Forelimb muscle (tissue), 1 donor: Measurements from ENCODE around the gene UTF1. TPM values are rescaled to one million over a fixed set of nuclear protein-coding genes. Genes with fewer than 3 reads are reported as not detected.

Experiments used
- DNase-seq: peaks from one replicate; pipeline ENCODE4 v3.0.0-alpha.2; 2013; ENCODE audit warnings: low read depth
- polyA plus RNA-seq: library from polyadenylated mRNA; unstranded; fragments of 120-200 nt; gene quantifications from one replicate; pipeline ENCODE4 v1.2.1, GENCODE V29; 2013; ENCODE audit not compliant: insufficient read length

Gene UTF1
- polyA plus RNA-seq, 1 donor: not detected

GRCh38 chr10:133247681-133248333 lies 17.8 kb downstream of the UTF1 start:
- DNase-seq: no peak

GRCh38 chr10:133248334-133248715 lies 18.3 kb downstream of the UTF1 start:
- DNase-seq: no peak

GRCh38 chr10:133249094-133249780 lies 19.2 kb downstream of the UTF1 start:
- no peak for DNase-seq

- DNase-seq: no peak
Observed at GRCh38 chr10:133249975-133250754, 20.1 kb downstream of the UTF1 start.

GRCh38 chr10:133251388-133252222 lies 21.6 kb downstream of the UTF1 start:
- DNase-seq: no peak

- no peak for DNase-seq
Observed at GRCh38 chr10:133252223-133252552, 22.2 kb downstream of the UTF1 start.

GRCh38 chr10:133253361-133253955 lies 23.4 kb downstream of the UTF1 start:
- DNase-seq: no peak

- no peak for DNase-seq
Observed at GRCh38 chr10:133254421-133255120, 24.6 kb downstream of the UTF1 start.

- no peak for DNase-seq
Observed at GRCh38 chr10:133255323-133255722, 25.3 kb downstream of the UTF1 start.

GRCh38 chr10:133257489-133258065 lies 27.6 kb downstream of the UTF1 start:
- DNase-seq: no peak

- no peak for DNase-seq
Observed at GRCh38 chr10:133258066-133258817, 28.2 kb downstream of the UTF1 start.

- peak; percentile 29 for DNase-seq
Observed at GRCh38 chr10:133258818-133259601, 29.0 kb downstream of the UTF1 start.

- DNase-seq: no peak
Observed at GRCh38 chr10:133259602-133259989, 29.6 kb downstream of the UTF1 start.

- DNase-seq: no peak
Observed at GRCh38 chr10:133260895-133261725, 31.1 kb downstream of the UTF1 start.

- no peak for DNase-seq
Observed at GRCh38 chr10:133261726-133262325, 31.8 kb downstream of the UTF1 start.

- no peak for DNase-seq
Observed at GRCh38 chr10:133262696-133263095, 32.7 kb downstream of the UTF1 start.

- no peak for DNase-seq
Observed at GRCh38 chr10:133263674-133264073, 33.7 kb downstream of the UTF1 start.

- no peak for DNase-seq
Observed at GRCh38 chr10:133264461-133264860, 34.4 kb downstream of the UTF1 start.
